GM18511 (cell line): ENCODE results near the gene CLK1.
A peak's percentile ranks its signal among the peaks of the same experiment; 100 is the strongest.

Experiments
- ATAC-seq: cut with Tn5 transposase; IDR thresholded peaks from one replicate; pipeline ENCODE4 v1.9.1; 2021; ENCODE audit warnings: mild to moderate bottlenecking, moderate library complexity; ENCODE audit not compliant: unreplicated experiment

Gene CLK1

DNA sequence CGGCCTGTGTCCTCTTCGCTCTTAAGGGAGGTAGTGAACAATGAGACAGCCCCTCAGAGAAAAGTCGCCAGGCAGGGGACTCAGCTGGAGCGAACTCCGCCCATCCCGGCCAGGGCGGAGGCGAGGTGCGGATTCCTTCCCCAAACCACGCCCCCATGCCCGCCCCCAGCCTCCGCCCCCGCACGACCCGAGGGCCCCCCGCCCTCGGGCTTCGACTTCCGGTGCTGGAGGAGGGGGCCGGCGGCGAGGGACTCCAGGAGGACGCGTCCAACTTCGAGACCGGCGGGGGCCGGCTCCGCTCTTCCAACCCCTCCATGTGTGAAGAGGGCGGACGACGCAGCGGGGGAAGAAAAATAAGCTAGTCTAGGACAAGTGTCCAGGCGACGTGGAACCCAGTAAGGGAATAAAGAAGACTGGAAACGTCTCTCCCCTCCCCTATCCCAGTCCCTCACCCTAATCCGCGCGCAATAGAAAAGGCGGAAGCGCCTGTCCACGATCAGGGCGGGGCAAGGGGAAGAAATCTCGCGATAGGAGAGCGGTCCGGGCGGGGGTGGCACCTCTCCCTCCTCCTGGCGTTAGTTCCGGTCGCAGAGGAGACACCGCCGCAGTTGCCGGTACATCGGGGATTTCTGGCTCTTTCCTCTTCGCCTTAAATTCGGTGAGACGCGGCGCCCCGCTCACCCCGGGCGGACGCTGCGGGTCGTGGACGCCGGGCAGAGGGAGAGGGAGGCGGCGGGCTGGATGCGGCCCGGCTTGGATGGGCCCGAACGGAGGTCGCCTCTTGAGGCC lies 52.9 kb downstream of the CLK1 start, which contains the start of gene BZW1:
Gene BZW1 (plus strand): TSS at position 578 of the 789 bp plus-strand sequence. CDS start 1,308 bp downstream, outside the sequence.
- peak; percentile 86 for ATAC-seq

- ATAC-seq = no peak
These were observed 53.5 kb downstream of the CLK1 start for GRCh38 chr2:200810998-200811332.

DNA sequence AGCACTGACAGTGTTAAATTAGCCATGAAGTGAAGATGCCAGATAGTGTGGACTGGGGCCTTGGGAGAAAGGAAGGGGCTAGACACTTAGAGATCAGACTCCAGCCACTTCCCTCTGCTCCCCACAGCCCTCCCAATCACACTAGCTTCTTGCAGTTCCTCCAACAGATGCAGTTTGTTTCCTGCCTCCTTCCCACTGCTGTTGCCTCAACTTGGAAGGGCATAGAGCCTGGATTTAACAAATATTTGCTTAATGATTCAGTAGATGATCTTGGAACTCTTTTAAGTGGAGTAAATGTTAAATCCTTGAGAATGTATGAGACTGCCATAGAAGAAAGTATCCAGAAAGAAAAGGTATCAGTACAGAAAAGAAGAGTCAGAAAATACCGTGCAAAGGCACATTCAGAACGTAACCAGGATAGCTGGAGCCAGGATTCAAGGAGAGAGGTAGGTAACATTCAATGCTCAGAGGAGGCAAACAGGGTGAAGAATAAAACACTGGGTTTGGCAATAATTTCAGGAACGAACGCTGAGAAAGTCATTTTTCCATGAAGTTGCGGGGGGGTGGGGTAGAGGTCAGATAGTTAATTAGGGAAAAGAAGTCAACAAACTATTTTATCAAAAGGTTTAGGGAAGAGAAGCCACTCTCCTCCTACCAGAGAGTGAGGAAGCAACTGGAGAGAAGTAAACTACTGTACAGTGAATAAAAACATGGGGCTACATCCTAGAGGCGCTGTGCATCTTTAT lies 54.0 kb downstream of the CLK1 start:
- ATAC-seq = no peak

- no peak for ATAC-seq
These were observed 54.8 kb downstream of the CLK1 start for GRCh38 chr2:200809506-200810251.
